Pancreas (tissue), 10 donors: Measurements from ENCODE around the gene POPDC2. TPM values are rescaled to one million over a fixed set of nuclear protein-coding genes. Genes with fewer than 3 reads are reported as not detected.

Source experiments
- ATAC-seq, 4 donors: fragments of 200-7000 bp; cut with Tn5 transposase; one replicate each; pipeline versions ENCODE4 v1.8.0 to v1.9.1; 2020; ENCODE audit warnings: mild to moderate bottlenecking in 4 of 4, moderate library complexity in 4 of 4
- DNase-seq, 6 donors: peaks; one replicate each; pipeline ENCODE4 v3.0.0-alpha.2; 2020
- FAIRE-seq: peaks from 2 replicates; lab custom pipeline; 2012; peaks lifted over from hg19 to GRCh38; lab: Jason Lieb, UNC
- H3K27ac ChIP-seq, 4 donors: fragments of 200-600 bp; sonication (generic); 1 replicate in 3 of 4; 2 replicates in 1 of 4; pipeline versions ENCODE4 v1.5.0 to v1.8.0; 2020
- H3K27me3 ChIP-seq, 4 donors: fragments of 200-600 bp; one replicate each; pipeline ENCODE4 v1.8.0; 2021
- H3K36me3 ChIP-seq, 3 donors: fragments of 200-600 bp; sonication (generic) in 1 of 3; one replicate each; pipeline versions ENCODE4 v1.5.0 to v1.8.0; 2020 to 2021
- H3K4me1 ChIP-seq, 3 donors: fragments of 200-600 bp; one replicate each; pipeline ENCODE4 v1.8.0; 2021
- H3K4me3 ChIP-seq, 4 donors: fragments of 200-600 bp; sonication (generic) in 2 of 4; one replicate each; pipeline versions ENCODE4 v1.5.0 to v1.8.0; 2020 to 2021
- H3K9me3 ChIP-seq, 4 donors: fragments of 200-600 bp; one replicate each; pipeline ENCODE4 v1.8.0; 2021
- CTCF ChIP-seq, 4 donors: fragments of 200-600 bp; sonication (generic) in 3 of 4; IDR thresholded peaks; one replicate each; pipeline versions ENCODE4 v1.5.0 to v1.8.0; 2021; ENCODE audit warnings: antibody characterized with exemption in 4 of 4
- WGBS, 2 donors: extraction: QIAGEN DNeasy Blood & Tissue Kit; methylation state at CpG; one replicate each; pipeline ENCODE4 v1.1.7; 2013; 5-methylcytosine and 5-hydroxymethylcytosine counted together
- intact Hi-C, 3 donors: fragments of 100-400 bp; cut with DNase I; formaldehyde crosslinking; loops; one replicate each; pipeline versions ENCODE4 v1.11.1 to v1.14.2; 2022
- polyA plus RNA-seq, 2 donors: library from polyadenylated mRNA; stranded (reverse); fragments of 200-250 nt; gene quantifications; one replicate each; pipeline ENCODE4 v1.2.3, GENCODE V29; 2013
- total RNA-seq, 6 donors: library from RNA; stranded (reverse); fragmentation: NEBNext Ultra II Directional in 4 of 6; extraction: Animal tissue kit (Norgen Biotek cat#: 25700) in 4 of 6; gene quantifications; one replicate each; pipeline versions ENCODE4 v1.2.1 to v1.2.4, GENCODE V29; 2021 to 2023
- donor health status: healthy with polysubstance abuse.
- donor health status: DM: no; HTN: no; CAD: no; lungs with moderate emphysema.
- donor health status: DM: no; HTN: no; CAD: no.
- donor health status: control.
- donor health status: control.
- donor health status: Bipolar disorder and iron deficiency.
- donor health status: DM: yes; HTN: yes; CAD: no.
- donor health status: DM: no; HTN: no; CAD: no.
- donor health status: DM: no; HTN: no; CAD: no.
- donor health status: DM: yes; HTN: yes; CAD: no.

POPDC2 gene
- total and polyA plus RNA-seq, 8 donors: 0.52 to 6.7 (median 1.3) TPM

GRCh38 chr3:119630128-119630879 is 30.1 kb downstream of the POPDC2 start:
- Histone ChIP-seq H3K27me3 (no peaks in the 10 kb centered on the region), H3K9me3 (no peaks in the 10 kb centered on the region), H3K4me1 (peaks cover 0 to 13% (median 7%) of the 10 kb centered on the region in 3 donors), H3K27ac (peak overlapping the region in 1 of 4 donors; percentile 6), H3K4me3 (no peak overlapping the region), H3K36me3 (no peaks in the 10 kb centered on the region)
- 90 to 91% methylated on average over 8 of the region's 8 CpGs for WGBS, 2 donors
- no peak for FAIRE-seq
- no peak for DNase-seq
- intact Hi-C loops: no loop called here
- no peak for TF ChIP-seq CTCF (IDR thresholded peaks at IDR 0.05)
- ATAC-seq: peak in 2 of 4 donors; percentile 29 to 57

GRCh38 chr3:119628816-119629445 is 31.5 kb downstream of the POPDC2 start:
- H3K27ac ChIP-seq: no peak overlapping the region
- WGBS, 2 donors: 68 to 77% methylated on average over 1 of the region's 1 CpG
- DNase-seq: no peak
- H3K9me3 ChIP-seq: no peaks in the 10 kb centered on the region
- H3K4me1 ChIP-seq: peaks cover 0 to 13% (median 7%) of the 10 kb centered on the region in 3 donors
- no peak overlapping the region for H3K4me3 ChIP-seq
- H3K36me3 ChIP-seq: no peaks in the 10 kb centered on the region
- no peak for FAIRE-seq
- TF ChIP-seq CTCF (IDR thresholded peaks at IDR 0.05): no peak
- intact Hi-C loops: no loop called here
- H3K27me3 ChIP-seq: no peaks in the 10 kb centered on the region
- peak in 1 of 4 donors; percentile 3 for ATAC-seq

- ATAC-seq (no peak), FAIRE-seq (no peak), DNase-seq (no peak)
- no peak overlapping the region for H3K27ac ChIP-seq
- H3K27me3 ChIP-seq: no peaks in the 10 kb centered on the region
- peaks cover 0 to 13% (median 7%) of the 10 kb centered on the region in 3 donors for H3K4me1 ChIP-seq
- H3K4me3 ChIP-seq: no peak overlapping the region
- no peaks in the 10 kb centered on the region for H3K9me3 ChIP-seq
- TF ChIP-seq CTCF (IDR thresholded peaks at IDR 0.05): no peak
- intact Hi-C loops: no loop called here
- WGBS, 2 donors: 83 to 91% methylated on average over 4 of the region's 4 CpGs
- H3K36me3 ChIP-seq: no peaks in the 10 kb centered on the region
Measured at GRCh38 chr3:119628390-119628789, 32.0 kb downstream of the POPDC2 start.

- TF ChIP-seq CTCF (IDR thresholded peaks at IDR 0.05): no peak
- H3K9me3 ChIP-seq: no peaks in the 10 kb centered on the region
- no peaks in the 10 kb centered on the region for H3K27me3 ChIP-seq
- FAIRE-seq (no peak), DNase-seq (no peak), ATAC-seq (peak in 2 of 4 donors; percentile 22 to 58)
- no peak overlapping the region for H3K4me3 ChIP-seq
- H3K27ac ChIP-seq: no peak overlapping the region
- intact Hi-C loops: no loop called here
- 76 to 78% methylated on average over 8 of the region's 8 CpGs for WGBS, 2 donors
- no peaks in the 10 kb centered on the region for H3K36me3 ChIP-seq
- peaks cover 0 to 9% (median 5%) of the 10 kb centered on the region in 3 donors for H3K4me1 ChIP-seq
Measured at GRCh38 chr3:119627461-119627860, 32.9 kb downstream of the POPDC2 start.

GRCh38 chr3:119626196-119626595 is 34.2 kb downstream of the POPDC2 start:
- intact Hi-C loops: no loop called here
- TF ChIP-seq CTCF (IDR thresholded peaks at IDR 0.05): no peak
- H3K27ac ChIP-seq: no peak overlapping the region
- DNase-seq (no peak), ATAC-seq (no peak), FAIRE-seq (no peak)
- no peak overlapping the region for H3K4me3 ChIP-seq
- 97 to 100% methylated on average over 1 of the region's 1 CpG for WGBS, 2 donors
- no peaks in the 10 kb centered on the region for H3K36me3 ChIP-seq
- H3K27me3 ChIP-seq: no peaks in the 10 kb centered on the region
- H3K4me1 ChIP-seq: peaks cover 0 to under 1% (median 0%) of the 10 kb centered on the region in 3 donors
- H3K9me3 ChIP-seq: no peaks in the 10 kb centered on the region
